ENCODE measurements around the gene HPCAL4.
A peak's percentile ranks its signal among the peaks of the same experiment; 100 is the strongest.

Gene HPCAL4

DNA sequence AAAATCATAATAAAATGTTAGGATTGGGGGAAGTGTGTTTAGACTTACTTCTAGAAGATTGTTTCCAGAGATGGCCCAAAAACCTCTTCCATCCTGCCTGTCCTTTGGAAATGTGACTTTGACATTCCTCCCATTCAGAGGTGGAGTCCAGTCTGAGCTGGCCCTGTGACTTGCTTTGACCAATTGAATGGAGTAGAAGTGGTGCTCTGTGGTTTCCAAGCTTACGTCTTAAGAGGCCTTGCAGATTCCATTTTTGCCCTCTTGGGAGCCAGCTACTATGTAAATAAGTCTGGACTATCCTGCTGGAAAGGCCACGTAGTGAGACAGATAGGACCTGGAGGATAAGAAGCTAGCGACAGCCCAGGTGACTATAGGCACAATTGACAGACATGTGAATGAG lies 18.0 kb downstream of the HPCAL4 start:
- no peak for DNase-seq

GRCh38 chr1:39672551-39672947 lies 18.7 kb downstream of the HPCAL4 start:
- DNase-seq = peak; percentile 16

DNA sequence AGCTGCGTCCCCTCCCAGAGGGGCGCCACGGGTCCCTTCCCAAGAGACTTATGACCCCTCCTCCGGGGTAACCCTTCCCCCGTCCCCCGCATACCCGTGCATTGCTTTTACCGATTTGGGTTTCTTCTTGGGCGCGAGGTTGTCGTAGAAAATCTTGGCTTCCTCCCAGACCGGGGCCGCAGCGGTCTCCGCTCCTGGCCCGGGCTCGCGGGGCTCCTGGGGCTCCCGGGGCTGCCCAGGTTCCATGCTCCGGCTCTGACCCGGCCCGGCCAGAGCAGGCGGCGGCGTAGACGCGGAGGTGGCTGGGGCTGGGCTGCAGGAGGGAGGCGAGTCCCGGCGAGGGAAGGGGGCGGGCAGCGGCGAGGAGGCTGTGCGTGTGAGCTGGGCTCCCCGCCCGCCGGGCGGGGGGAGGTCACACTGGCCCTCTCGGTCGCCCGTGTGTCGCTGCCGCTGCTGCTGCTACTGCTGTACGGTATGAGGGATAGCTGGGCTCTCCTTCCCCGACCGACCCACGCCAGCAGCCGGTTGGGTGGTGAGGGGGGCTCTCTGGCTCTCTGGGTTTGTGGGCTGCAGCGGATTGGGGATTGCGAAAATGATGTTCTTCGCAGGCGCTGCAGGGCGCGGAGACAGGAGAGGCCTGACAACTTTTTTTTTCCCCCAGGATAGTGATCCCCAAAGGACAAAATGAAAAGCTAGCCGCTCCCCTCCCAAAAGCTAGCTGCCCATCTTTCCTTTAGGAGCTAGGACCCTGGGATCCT lies 19.3 kb downstream of the HPCAL4 start, which contains the start of gene NT5C1A:
Gene NT5C1A, minus strand, starts transcription at position 315 of the 758 bp plus-strand sequence. Its CDS starts 69 bp downstream, at position 246.
- DNase-seq = peak; percentile 24

GRCh38 chr1:39671433-39671792 lies 19.8 kb downstream of the HPCAL4 start:
- no peak for DNase-seq

DNA sequence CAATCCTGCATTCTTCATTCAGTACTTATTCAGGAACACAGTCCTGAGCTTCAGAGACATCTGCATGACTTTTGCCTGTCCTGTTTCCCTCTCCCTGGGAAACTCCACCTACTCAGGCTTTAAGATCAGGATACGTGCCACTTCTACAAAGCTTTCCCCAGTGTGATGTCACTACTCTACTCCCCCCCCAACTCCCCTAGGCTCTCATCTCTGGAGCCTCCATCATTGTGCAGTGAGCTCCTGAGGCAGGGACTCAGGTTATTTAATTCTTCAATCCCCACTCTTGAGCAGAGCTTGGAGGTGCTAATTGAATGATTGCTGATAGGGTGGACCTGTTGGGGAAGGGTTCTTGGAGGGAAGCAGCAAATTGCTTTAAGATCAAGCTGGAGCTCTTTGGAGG lies 20.5 kb downstream of the HPCAL4 start:
- no peak for DNase-seq

- no peak for DNase-seq
Observed at GRCh38 chr1:39668894-39669293, 22.3 kb downstream of the HPCAL4 start.

- DNase-seq = no peak
Observed at GRCh38 chr1:39668111-39668510, 23.1 kb downstream of the HPCAL4 start.

DNA sequence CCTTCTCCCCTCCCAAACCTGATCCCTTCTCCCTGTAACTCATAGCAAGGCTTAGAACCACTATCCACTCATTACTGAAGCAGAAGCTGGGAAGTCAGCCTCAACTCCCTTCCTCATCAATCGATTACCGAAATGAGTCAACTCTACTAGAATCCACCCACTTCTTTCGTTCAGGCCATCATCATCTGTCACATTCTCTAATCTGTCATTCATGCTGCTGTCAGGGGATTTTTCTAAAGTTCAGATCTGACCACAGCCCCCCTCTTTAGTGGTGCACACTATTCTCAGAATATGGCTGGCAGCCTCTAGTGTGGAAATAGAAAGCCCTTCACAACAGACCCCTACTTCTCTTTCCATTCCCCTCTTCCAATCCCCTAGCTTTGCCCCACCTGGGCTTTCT lies 24.5 kb downstream of the HPCAL4 start:
- DNase-seq = no peak

DNA sequence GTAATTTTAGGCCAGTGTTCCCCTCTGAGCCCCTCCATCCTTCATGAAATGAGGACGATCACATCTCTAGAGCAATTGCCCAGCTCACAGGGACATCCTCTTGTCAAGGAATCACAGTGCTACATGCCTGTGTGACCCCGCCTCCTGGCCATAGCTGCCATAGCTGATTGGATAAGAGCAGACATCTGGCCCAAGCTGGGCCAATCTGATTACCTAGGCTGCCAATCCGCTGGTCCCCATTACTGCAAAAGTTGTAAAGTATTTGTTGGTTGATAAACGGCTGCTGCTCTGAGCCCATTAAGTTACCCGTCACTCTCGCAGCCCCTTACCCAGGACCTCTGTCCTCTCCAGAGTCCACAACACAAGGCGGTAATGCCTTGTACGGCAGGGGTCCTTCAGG lies 27.7 kb downstream of the HPCAL4 start:
- no peak for DNase-seq

GRCh38 chr1:39662861-39663260 lies 28.4 kb downstream of the HPCAL4 start:
- DNase-seq = no peak

DNA sequence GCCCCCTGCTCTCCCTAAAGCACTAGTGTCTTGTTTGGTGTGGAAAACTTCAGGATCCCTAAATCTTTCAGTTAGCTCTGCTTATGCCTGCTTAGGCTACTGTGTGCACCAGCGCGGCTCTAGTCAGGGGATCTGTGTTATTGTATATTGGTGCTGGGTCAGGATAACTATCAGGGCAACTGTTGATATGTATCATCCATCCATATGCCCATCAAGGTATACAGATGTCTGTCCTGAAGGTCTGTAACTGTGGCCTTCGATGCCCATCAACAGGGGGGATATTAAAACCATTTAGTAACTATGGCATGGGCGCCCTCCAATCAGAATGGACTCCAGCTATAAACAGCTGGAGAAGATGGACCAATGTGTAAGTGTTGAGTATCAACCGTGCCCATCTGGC lies 31.7 kb downstream of the HPCAL4 start:
- no peak for DNase-seq

DNA sequence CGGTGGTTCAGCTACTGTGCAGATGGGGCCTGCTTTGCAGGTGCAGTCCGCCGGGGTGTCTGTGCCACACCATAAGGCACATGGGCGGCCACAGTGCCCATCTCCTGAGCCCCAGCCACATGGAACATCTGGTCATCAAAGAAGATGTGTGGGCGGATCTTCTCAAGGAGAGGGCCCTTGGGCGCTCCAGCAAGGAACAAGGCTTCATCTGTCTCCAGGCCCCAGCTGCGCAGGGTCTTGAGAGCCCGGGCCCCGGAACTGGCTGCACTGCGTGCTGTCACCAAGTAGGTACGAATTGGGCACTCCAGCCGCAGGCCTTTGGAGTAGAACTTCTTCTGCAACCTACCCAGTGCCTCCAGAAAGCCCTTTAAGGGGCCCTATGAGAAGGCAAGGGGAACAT lies 32.1 kb downstream of the HPCAL4 start:
- DNase-seq = no peak

DNA sequence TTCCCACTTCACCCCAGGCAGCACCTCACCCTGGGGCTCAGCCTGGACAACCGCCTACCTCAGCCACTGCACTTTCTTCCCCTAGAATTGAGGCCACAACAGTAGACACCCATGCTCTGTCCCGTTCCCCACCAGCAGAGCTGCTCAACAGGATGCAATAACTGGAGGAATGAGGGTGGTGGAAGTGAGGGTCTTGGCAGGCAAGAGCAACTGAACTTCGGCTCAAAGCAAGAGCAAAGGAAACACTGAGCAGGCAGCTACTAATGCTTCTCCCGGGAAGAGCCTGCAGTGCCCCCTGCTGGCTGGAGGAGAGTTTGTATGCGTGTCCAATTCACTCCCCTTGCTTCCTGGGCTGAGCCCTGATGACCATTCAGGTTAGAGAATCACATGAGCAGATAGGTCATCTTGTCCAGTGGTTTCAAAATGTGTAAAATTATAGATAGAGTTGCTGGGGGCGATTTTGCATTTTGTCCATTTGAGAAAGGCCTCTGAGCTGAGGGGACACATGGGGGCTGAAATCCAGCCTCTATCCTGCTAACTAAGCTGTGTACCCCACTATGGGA lies 33.2 kb downstream of the HPCAL4 start:
- DNase-seq = peak; percentile 44

GRCh38 chr1:39657402-39657801 lies 33.8 kb downstream of the HPCAL4 start:
- DNase-seq = no peak

GRCh38 chr1:39656391-39656790 lies 34.8 kb downstream of the HPCAL4 start:
- DNase-seq = no peak

DNA sequence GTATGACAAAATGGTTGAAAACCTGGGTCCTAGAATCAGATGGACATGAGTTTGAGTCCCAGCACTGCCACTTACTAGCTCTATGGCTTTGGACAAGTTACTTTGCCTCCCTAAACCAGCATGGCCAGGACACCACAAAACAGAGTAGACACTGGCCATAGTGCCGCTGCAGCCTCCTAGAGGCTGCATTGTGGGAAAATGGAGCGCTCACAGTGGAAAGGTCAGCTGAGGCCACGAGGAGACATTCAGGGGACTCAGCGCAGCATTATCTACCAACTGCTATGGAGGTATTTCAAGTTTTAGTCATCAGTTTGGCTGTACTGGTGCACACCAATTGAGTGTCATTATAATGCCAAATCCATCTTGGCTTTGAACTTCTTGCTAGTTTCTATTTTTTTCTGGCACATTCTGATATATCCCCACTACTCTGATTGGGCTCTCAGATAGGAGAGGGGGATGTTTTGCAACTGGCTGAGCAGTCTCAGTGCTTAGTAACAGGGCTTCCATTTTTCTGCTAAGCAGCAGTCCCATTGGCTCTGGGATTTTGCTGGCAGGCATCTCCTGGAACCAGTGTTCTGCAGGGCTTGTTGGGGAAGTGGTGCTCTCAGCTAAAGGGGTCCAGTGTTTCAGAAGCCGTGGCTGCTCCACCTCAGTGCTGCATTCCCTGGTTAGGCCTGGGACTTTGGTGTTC lies 35.5 kb downstream of the HPCAL4 start:
- no peak for DNase-seq

DNA sequence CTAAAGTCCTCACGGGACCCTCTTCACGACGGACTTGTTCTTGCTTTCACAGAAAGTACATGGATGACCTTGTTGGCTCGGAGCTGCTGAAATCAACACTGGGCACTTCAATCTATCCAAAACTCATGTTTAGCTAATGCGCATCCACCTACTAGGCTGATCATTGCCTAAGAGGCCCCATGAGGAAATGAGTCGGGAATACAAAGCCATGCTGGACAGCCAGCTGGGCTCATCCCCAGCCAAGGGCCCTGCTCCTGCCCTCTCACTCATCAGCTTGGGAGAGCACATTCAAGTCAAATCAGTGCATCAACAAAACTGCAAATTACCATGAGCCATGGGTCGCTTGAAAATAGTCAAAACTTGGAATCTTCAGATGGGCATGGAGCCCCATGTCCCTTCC lies 36.9 kb downstream of the HPCAL4 start:
- DNase-seq = no peak

GRCh38 chr1:39653546-39654031 lies 37.6 kb downstream of the HPCAL4 start:
- DNase-seq = peak; percentile 60

- DNase-seq = no peak
Observed at GRCh38 chr1:39652554-39652953, 38.7 kb downstream of the HPCAL4 start.

DNA sequence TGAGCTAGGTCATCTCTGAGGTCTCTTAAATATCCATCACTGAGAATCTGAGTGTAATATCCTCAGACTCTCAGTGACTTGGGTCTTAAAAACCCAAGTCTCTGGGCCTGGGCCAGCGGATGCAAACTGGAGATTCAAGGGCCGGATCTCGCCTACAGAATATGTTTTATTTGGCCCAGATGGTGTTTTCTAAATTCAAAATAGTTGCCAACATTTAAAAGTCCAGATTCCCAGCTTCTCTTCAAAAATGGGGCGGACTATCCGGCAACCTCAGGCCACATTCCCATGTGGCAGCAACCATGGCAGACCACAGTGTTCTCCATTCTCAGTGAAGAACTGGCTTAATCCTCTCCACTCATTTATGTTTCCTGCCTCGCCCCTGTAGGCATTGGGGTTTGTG lies 39.1 kb downstream of the HPCAL4 start:
- DNase-seq = no peak

- no peak for DNase-seq
Observed at GRCh38 chr1:39650431-39650830, 40.8 kb downstream of the HPCAL4 start.

DNA sequence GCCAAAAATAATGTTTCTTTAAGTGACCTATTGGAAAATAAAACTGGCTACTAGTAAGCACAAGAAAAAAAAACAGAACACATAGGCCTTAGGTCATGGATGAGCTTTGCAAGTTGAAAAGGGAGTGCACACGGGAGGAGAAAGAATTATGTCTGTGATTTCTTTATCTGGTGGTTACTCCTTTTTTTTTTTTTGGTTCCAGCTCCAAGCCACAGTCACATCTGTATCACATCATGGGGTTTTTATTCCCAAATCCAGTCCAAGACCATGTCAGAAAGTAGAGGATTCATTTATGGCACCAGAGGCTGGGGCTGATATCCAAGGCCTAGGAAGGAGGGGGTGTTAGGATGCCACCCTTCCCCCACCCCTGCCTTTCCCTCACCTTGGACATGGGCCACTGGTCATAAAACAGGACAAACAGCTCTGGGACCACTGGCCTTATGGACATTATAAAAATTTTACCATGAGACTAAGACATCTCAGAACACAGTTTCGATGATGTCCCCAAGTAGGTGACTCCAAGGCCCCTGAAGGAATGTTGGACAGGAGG lies 41.5 kb downstream of the HPCAL4 start:
- DNase-seq = no peak

GRCh38 chr1:39648496-39648895 lies 42.7 kb downstream of the HPCAL4 start:
- DNase-seq = no peak

DNA sequence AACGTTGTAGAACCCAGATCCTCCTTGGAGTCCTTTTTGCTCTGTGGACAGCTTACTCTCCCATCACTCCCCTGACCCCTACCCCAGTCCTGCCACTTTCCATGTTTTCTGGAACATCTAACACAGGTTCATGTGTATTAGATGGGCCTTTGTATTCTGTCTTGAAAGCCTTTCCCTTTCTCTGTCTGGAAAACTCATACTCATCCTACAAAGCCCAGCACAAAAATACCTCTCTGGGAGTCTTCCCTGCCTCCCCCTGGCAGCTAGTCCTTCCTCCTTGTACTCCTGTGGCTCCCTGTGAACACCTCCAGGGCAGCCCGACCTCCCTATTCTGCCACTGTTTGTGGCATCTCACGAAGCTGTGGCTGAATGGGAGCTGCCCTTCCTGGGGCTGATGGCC lies 44.0 kb downstream of the HPCAL4 start:
- DNase-seq = no peak

All from activated effector memory CD4-positive, alpha-beta T cell treated with Interleukin-2 at 50 U/mL for 16 hours (primary cell).